ENCODE results near the gene MUC5B.

MUC5B gene

DNA sequence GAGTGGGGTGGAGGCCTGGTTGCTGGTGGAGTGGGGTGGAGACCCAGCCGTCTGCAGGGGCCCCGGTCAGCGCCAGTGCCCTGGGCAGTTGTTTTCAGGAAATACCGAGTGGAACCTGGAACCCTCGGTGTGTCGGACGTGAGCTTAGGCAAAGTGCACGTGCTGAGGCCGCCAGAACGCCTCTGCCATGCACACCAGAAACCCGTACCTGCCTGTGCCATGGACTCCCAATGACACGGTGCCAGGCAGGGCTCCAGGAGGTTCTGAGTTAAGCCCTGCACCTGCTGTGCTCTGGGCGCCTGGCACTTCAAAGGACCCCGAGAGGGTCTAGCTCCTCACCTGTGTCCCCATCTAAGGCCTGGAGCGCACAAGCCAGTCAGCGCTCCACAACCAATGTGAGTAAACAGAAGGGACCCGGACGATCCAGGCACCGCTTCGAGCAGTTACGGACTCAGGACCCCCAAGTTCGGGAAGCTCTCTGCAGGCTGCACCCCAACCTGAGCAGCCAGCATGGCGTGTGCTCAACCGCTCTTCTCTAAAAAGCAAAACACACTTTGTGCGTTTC is 74.2 kb downstream of the MUC5B start:
- Mint-ChIP-seq H3K27me3 (ENCODE audit: low read depth, poor library complexity) (no peaks in the 10 kb centered on the region), H3K27ac (no peak overlapping the region), H3K9me3 (no peaks in the 10 kb centered on the region), H3K4me3 (no peak overlapping the region), H3K36me3 (ENCODE audit: low read depth) (no peaks in the 10 kb centered on the region), H3K4me1 (peaks cover 37% of the 10 kb centered on the region)
- no peak for DNase-seq
- TF ChIP-seq, protein P1, sequence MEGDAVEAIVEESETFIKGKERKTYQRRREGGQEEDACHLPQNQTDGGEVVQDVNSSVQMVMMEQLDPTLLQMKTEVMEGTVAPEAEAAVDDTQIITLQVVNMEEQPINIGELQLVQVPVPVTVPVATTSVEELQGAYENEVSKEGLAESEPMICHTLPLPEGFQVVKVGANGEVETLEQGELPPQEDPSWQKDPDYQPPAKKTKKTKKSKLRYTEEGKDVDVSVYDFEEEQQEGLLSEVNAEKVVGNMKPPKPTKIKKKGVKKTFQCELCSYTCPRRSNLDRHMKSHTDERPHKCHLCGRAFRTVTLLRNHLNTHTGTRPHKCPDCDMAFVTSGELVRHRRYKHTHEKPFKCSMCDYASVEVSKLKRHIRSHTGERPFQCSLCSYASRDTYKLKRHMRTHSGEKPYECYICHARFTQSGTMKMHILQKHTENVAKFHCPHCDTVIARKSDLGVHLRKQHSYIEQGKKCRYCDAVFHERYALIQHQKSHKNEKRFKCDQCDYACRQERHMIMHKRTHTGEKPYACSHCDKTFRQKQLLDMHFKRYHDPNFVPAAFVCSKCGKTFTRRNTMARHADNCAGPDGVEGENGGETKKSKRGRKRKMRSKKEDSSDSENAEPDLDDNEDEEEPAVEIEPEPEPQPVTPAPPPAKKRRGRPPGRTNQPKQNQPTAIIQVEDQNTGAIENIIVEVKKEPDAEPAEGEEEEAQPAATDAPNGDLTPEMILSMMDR (IDR thresholded peaks at IDR 0.05), result no peak

DNA sequence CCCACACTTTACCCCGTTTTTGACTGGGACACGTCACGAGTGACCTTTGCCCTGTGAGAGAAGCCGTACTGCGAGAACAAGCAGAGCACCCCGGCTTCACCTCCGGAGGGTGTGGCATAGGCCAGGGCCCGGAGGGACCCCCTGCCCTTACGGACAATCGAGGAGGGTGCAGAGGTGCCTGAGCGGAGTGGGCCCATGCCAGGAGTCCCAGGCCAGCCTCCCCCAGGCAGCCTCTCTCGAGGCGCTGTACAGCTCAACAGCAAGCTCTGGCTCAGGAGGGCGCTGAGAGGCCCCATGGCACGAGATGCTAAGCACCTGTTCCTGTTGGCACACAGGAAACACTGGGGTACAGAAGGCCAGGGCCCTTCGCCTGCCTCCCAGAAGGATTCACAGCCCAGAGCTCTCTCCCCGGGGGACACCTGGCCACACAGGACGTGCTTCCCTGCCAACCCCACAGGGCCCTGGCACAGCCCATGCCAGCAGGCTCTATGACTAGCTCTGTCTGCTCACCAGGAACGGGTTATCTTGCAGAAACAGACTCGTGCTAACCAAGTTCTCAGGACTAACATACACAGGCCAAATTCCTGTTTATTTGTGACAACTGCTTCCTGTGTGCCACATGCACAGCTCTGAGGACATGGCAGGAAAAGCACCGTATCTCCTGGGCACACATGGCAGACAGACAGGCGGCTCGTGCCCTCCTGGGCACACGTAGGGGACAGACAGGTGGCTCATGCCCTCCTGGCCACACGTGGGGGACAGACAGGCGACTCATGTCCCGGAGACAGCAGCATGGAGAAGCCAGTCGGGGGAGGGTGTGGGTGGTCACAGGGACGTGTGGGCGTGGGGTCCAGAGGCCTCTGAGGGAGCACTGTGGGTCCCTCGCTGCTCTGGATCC is 75.0 kb downstream of the MUC5B start:
- Mint-ChIP-seq H3K4me1 (peaks cover 43% of the 10 kb centered on the region), H3K9me3 (no peaks in the 10 kb centered on the region), H3K4me3 (no peak overlapping the region), H3K36me3 (ENCODE audit: low read depth) (no peaks in the 10 kb centered on the region), H3K27ac (no peak overlapping the region), H3K27me3 (ENCODE audit: low read depth, poor library complexity) (no peaks in the 10 kb centered on the region)
- TF ChIP-seq, protein P1 (IDR thresholded peaks at IDR 0.05), result no peak
- DNase-seq, result no peak

DNA sequence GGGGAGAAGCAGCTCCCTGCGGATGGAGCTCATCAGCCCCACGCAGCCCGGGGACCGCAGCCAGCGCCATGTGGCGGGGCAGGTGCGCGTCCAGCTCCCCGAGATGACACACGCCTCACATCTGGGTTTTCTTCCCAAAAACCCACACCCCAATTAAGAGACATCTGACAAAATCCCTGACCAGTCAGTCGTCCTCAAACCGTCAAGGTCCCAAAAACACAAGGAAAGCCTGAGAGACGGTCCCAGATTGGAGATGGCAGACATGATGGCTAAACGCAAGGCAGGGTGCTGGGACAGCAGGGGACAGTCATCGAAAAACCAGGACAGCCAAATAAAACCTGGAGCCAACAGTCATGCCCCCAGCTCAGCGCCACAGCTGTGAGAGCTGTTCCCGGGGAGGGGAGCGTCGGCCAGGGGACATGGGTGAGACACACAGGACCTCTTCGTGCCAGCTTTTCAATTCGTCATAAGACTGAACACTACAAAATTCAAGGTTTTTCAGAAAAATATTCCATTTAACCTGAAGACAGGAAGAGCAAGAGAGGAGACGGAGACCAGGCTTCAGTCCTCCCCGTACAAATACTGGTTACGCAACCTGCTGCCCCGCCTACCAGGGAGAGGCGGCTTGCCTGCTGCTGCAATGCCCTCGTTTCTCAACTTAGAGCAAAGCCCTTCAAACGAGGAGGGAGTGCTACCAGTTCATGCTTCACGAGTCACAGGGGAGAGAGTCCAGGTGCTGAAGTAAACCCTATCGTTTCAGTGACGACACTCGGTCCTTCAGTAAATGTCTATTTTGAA is 76.0 kb downstream of the MUC5B start:
- H3K27ac Mint-ChIP-seq, result no peak overlapping the region
- H3K4me3 Mint-ChIP-seq, result no peak overlapping the region
- TF ChIP-seq, protein P1 (IDR thresholded peaks at IDR 0.05), result no peak
- H3K4me1 Mint-ChIP-seq, result peaks cover 51% of the 10 kb centered on the region
- DNase-seq, result peak; percentile 37
- H3K27me3 Mint-ChIP-seq (ENCODE audit: low read depth, poor library complexity), result no peaks in the 10 kb centered on the region
- no peaks in the 10 kb centered on the region for H3K36me3 Mint-ChIP-seq (ENCODE audit: low read depth)
- no peaks in the 10 kb centered on the region for H3K9me3 Mint-ChIP-seq

DNA sequence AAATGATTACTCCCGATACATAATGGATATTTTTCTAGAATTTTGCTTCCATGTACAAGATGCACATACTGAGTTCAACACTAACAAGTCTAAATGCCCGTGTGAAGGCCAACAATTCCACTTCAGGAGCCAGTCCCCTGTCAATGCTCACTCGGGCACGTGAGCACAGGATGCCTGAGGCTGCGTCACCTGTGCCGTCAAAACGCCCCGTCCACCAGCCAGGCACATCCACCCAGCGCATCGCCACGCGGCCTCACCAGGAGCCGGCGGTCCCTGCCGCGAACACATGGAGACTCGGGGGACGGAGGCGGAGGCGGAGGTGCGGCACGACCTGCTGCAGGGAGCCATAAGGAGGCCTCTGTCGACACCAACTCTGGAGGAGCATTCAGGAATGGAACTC is 76.8 kb downstream of the MUC5B start:
- Mint-ChIP-seq H3K36me3 (ENCODE audit: low read depth) (no peaks in the 10 kb centered on the region), H3K27me3 (ENCODE audit: low read depth, poor library complexity) (no peaks in the 10 kb centered on the region), H3K27ac (no peak overlapping the region), H3K4me1 (peaks cover 58% of the 10 kb centered on the region), H3K9me3 (no peaks in the 10 kb centered on the region), H3K4me3 (no peak overlapping the region)
- TF ChIP-seq, protein P1 (IDR thresholded peaks at IDR 0.05), result no peak
- DNase-seq, result no peak

DNA sequence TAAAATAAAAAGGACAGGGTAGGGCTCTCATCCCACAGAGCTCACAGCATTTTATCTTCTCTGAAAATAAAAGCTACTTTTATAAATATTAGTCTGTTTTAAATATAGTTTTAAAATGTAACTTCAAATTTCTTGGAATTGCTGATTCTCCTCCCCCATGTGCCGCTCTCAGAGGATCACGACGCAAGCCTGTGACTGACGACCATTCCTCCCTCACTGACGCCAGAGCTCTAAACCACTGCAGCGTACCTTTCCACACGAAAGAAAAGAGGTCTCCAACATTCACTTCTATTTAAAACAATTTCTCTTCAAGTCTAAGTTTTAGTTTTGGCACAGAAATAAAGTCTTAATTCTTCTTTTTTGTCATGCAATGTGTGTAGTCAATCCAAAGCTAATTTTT is 77.3 kb downstream of the MUC5B start:
- Mint-ChIP-seq H3K27ac (peak overlapping the region; percentile 7), H3K36me3 (ENCODE audit: low read depth) (no peaks in the 10 kb centered on the region), H3K4me1 (peaks cover 63% of the 10 kb centered on the region)

More for the DNA sequence above, 77.3 kb downstream of the MUC5B start:
- Mint-ChIP-seq H3K27me3 (ENCODE audit: low read depth, poor library complexity) (no peaks in the 10 kb centered on the region), H3K4me3 (no peak overlapping the region), H3K9me3 (no peaks in the 10 kb centered on the region)
- DNase-seq, result no peak
- TF ChIP-seq, protein P1 (IDR thresholded peaks at IDR 0.05), result no peak
